ENCODE measurements around the gene OMD. TPM values are rescaled to one million over a fixed set of nuclear protein-coding genes. Genes with fewer than 3 reads are reported as not detected.

The OMD gene
- total and polyA plus RNA-seq, 9 of the 15 experiments (the other 6 are each of a cell fraction or from before 2014, with no cell fraction given), result 0.21 TPM; not detected in 8

DNA sequence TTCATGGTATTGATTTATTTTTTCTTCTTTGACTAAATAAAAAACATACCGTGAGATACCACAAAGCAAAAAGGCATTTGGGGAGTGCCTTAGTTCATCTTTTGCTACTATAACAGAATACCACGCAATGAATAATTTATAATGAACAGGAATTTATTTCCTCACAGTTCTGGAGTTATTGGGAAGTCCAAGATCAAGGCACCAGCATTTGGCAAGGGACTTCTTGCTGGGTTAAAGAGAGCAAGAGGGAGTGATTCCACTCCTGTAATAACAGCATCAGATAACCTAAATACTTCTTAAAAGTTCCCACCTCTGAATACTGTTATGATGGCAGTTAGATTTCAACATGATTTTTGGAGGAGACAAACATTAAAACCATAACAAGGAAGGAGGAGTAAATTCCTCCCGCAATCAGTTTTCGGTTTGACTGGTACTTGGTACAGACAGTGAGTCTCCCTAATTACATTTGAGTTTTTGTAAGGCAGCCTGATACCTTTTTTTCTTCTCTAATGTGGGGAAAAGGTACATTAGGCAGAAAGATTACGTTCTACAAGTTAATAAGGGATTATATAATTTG lies 8.8 kb upstream of the OMD start:
- no peak for TF ChIP-seq MAZ (CRISPR knock-in tag; conservative IDR thresholded peaks at IDR 0.05 in 1 of 2, IDR thresholded peaks at IDR 0.05 in 1 of 2)
- no peaks in the 10 kb centered on the region for H3K79me2 ChIP-seq (ENCODE audit: control insufficient read depth, insufficient read depth, low read length)
- H3K27ac ChIP-seq (ENCODE audit: extremely low read depth, low read depth, low read length), result no peak overlapping the region
- no TSS peak for BruUV-seq (replicated peaks)
- intact Hi-C loops (cut with micrococcal nuclease) (loop anchor here (10.0 kb wide), 1 partner anchor 78 kb away; no protein-coding TSS in a partner anchor), in situ Hi-C loops (cut with MboI) (loop anchor here (10.0 kb wide), 1 partner anchor 298 kb away; no protein-coding TSS in a partner anchor)
- 83% methylated on average over 5 of the region's 5 CpGs for WGBS (ENCODE audit: insufficient coverage, low coverage, missing lambda C conversion rate)
- no peak overlapping the region for H3K4me3 ChIP-seq
- H4K20me1 ChIP-seq (replicated peaks; ENCODE audit: control insufficient read depth, insufficient read depth, low read length), result no peaks in the 10 kb centered on the region
- no peaks in the 10 kb centered on the region for H3K27me3 ChIP-seq (ENCODE audit: control insufficient read depth in 2 of 2, insufficient read depth in 2 of 2, low read length in 2 of 2)
- no peak overlapping the region for H3K4me2 ChIP-seq (ENCODE audit: insufficient read depth, low read length)
- no peak for FAIRE-seq
- no peaks in the 10 kb centered on the region for H3K9me1 ChIP-seq (ENCODE audit: control insufficient read depth, insufficient read depth, low read length)
- POLR2A ChIA-PET, result no interaction called here
- no peaks in the 10 kb centered on the region for H3K36me3 ChIP-seq (ENCODE audit: control insufficient read depth, insufficient read depth, low read length)
- DNase-seq (ENCODE audit: extremely low read depth in 1 of 4, low spot score in 3 of 4), result no peak
- CTCF ChIA-PET (ENCODE audit: low intra/inter-chr PET ratio), result no interaction called here
- H3K4me1 ChIP-seq (replicated peaks in 1 of 2; ENCODE audit: control insufficient read depth in 2 of 2, insufficient read depth in 2 of 2, low read length in 2 of 2), result no peaks in the 10 kb centered on the region
- H3K9ac ChIP-seq (ENCODE audit: insufficient read depth in 1 of 2, low read depth in 2 of 2, low read length in 2 of 2), result no peak overlapping the region
- ATAC-seq, result no peak
- H3K9me3 ChIP-seq (replicated peaks; ENCODE audit: control insufficient read depth, insufficient read depth, low read depth, low read length), result no peaks in the 10 kb centered on the region
- no peak overlapping the region for H2AFZ ChIP-seq (ENCODE audit: low read depth, low read length)

DNA sequence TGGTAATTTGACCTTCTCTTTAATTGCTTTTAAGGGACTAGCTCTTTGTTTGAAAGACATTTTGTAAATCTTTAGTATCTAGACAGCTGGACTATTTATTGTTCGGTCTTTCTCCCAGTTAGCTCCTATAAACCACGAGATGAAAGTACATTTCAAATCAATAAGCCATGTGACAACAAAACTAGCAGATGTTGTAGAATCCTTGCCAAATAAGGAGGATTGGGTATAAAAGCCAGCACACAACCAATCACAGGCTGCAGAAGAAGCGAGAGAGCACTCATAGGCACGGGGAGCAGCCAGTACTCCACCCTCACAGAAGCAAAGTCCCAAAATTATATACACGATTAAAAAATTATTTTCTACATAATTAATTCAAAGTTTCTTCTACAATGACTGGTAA lies 8.1 kb upstream of the OMD start:
- intact Hi-C loops (cut with micrococcal nuclease) (loop anchor here (10.0 kb wide), 1 partner anchor 78 kb away; no protein-coding TSS in a partner anchor), in situ Hi-C loops (cut with MboI) (loop anchor here (10.0 kb wide), 1 partner anchor 298 kb away; no protein-coding TSS in a partner anchor)
- no TSS peak for BruUV-seq (replicated peaks)
- H3K4me2 ChIP-seq (ENCODE audit: insufficient read depth, low read length), result no peak overlapping the region
- H3K4me3 ChIP-seq, result no peak overlapping the region
- no peaks in the 10 kb centered on the region for H3K9me1 ChIP-seq (ENCODE audit: control insufficient read depth, insufficient read depth, low read length)
- no peaks in the 10 kb centered on the region for H3K4me1 ChIP-seq (replicated peaks in 1 of 2; ENCODE audit: control insufficient read depth in 2 of 2, insufficient read depth in 2 of 2, low read length in 2 of 2)
- H3K79me2 ChIP-seq (ENCODE audit: control insufficient read depth, insufficient read depth, low read length), result no peaks in the 10 kb centered on the region
- no peak for ATAC-seq
- 74% methylated on average over 5 of the region's 5 CpGs for WGBS (ENCODE audit: insufficient coverage, low coverage, missing lambda C conversion rate)
- H3K27ac ChIP-seq (ENCODE audit: extremely low read depth, low read depth, low read length), result no peak overlapping the region
- CTCF ChIA-PET (ENCODE audit: low intra/inter-chr PET ratio), result no interaction called here
- no peaks in the 10 kb centered on the region for H4K20me1 ChIP-seq (replicated peaks; ENCODE audit: control insufficient read depth, insufficient read depth, low read length)
- no peaks in the 10 kb centered on the region for H3K36me3 ChIP-seq (ENCODE audit: control insufficient read depth, insufficient read depth, low read length)
- H3K9me3 ChIP-seq (replicated peaks; ENCODE audit: control insufficient read depth, insufficient read depth, low read depth, low read length), result no peaks in the 10 kb centered on the region
- H3K9ac ChIP-seq (ENCODE audit: insufficient read depth in 1 of 2, low read depth in 2 of 2, low read length in 2 of 2), result no peak overlapping the region
- no peak for DNase-seq (ENCODE audit: extremely low read depth in 1 of 4, low spot score in 3 of 4)
- POLR2A ChIA-PET, result no interaction called here
- no peak overlapping the region for H2AFZ ChIP-seq (ENCODE audit: low read depth, low read length)
- H3K27me3 ChIP-seq (ENCODE audit: control insufficient read depth in 2 of 2, insufficient read depth in 2 of 2, low read length in 2 of 2), result no peaks in the 10 kb centered on the region
- no peak for FAIRE-seq
- TF ChIP-seq ZNF282 (CRISPR knock-in tag; IDR thresholded peaks at IDR 0.05) (no peak), SUPT5H (IDR thresholded peaks at IDR 0.05) (no peak), LEF1 (IDR thresholded peaks at IDR 0.05) (no peak), MTF1 (CRISPR knock-in tag; IDR thresholded peaks at IDR 0.05; ENCODE audit: borderline replicate concordance) (no peak), NR2F6 (CRISPR knock-in tag; IDR thresholded peaks at IDR 0.05) (no peak), ZKSCAN1 (IDR thresholded peaks at IDR 0.05; ENCODE audit: low read depth, low read length) (no peak), SAFB (IDR thresholded peaks at IDR 0.05; ENCODE audit: borderline replicate concordance, low read depth, low read length) (no peak), ZNF263 (CRISPR knock-in tag; IDR thresholded peaks at IDR 0.05; ENCODE audit: borderline replicate concordance) (no peak)
- TF ChIP-seq, protein P1, sequence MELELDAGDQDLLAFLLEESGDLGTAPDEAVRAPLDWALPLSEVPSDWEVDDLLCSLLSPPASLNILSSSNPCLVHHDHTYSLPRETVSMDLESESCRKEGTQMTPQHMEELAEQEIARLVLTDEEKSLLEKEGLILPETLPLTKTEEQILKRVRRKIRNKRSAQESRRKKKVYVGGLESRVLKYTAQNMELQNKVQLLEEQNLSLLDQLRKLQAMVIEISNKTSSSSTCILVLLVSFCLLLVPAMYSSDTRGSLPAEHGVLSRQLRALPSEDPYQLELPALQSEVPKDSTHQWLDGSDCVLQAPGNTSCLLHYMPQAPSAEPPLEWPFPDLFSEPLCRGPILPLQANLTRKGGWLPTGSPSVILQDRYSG (tag; conservative IDR thresholded peaks at IDR 0.05; ENCODE audit: low read depth), result no peak
- TF ChIP-seq, protein P2, sequence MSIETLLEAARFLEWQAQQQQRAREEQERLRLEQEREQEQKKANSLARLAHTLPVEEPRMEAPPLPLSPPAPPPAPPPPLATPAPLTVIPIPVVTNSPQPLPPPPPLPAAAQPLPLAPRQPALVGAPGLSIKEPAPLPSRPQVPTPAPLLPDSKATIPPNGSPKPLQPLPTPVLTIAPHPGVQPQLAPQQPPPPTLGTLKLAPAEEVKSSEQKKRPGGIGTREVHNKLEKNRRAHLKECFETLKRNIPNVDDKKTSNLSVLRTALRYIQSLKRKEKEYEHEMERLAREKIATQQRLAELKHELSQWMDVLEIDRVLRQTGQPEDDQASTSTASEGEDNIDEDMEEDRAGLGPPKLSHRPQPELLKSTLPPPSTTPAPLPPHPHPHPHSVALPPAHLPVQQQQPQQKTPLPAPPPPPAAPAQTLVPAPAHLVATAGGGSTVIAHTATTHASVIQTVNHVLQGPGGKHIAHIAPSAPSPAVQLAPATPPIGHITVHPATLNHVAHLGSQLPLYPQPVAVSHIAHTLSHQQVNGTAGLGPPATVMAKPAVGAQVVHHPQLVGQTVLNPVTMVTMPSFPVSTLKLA (conservative IDR thresholded peaks at IDR 0.05), result no peak
- TF ChIP-seq, protein P3, sequence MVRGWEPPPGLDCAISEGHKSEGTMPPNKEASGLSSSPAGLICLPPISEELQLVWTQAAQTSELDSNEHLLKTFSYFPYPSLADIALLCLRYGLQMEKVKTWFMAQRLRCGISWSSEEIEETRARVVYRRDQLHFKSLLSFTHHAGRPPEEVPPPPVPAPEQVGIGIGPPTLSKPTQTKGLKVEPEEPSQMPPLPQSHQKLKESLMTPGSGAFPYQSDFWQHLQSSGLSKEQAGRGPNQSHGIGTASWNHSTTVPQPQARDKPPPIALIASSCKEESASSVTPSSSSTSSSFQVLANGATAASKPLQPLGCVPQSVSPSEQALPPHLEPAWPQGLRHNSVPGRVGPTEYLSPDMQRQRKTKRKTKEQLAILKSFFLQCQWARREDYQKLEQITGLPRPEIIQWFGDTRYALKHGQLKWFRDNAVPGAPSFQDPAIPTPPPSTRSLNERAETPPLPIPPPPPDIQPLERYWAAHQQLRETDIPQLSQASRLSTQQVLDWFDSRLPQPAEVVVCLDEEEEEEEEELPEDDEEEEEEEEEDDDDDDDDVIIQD (CRISPR knock-in tag; IDR thresholded peaks at IDR 0.05), result no peak
